Measurements from ENCODE around the gene GAMT. TPM values are rescaled to one million over a fixed set of nuclear protein-coding genes. Genes with fewer than 3 reads are reported as not detected.
A peak's percentile ranks its signal among the peaks of the same experiment; 100 is the strongest.

Gene GAMT
- total and polyA plus RNA-seq, 2 experiments from 2014 or later = 21.5 to 36.9 TPM

GRCh38 chr19:1435378-1435989, 34.1 kb upstream of the GAMT start (continued):
- TF ChIP-seq, protein P1, sequence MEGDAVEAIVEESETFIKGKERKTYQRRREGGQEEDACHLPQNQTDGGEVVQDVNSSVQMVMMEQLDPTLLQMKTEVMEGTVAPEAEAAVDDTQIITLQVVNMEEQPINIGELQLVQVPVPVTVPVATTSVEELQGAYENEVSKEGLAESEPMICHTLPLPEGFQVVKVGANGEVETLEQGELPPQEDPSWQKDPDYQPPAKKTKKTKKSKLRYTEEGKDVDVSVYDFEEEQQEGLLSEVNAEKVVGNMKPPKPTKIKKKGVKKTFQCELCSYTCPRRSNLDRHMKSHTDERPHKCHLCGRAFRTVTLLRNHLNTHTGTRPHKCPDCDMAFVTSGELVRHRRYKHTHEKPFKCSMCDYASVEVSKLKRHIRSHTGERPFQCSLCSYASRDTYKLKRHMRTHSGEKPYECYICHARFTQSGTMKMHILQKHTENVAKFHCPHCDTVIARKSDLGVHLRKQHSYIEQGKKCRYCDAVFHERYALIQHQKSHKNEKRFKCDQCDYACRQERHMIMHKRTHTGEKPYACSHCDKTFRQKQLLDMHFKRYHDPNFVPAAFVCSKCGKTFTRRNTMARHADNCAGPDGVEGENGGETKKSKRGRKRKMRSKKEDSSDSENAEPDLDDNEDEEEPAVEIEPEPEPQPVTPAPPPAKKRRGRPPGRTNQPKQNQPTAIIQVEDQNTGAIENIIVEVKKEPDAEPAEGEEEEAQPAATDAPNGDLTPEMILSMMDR (conservative IDR thresholded peaks at IDR 0.05; ENCODE audit: low read depth in 2 of 2) = no peak

DNA sequence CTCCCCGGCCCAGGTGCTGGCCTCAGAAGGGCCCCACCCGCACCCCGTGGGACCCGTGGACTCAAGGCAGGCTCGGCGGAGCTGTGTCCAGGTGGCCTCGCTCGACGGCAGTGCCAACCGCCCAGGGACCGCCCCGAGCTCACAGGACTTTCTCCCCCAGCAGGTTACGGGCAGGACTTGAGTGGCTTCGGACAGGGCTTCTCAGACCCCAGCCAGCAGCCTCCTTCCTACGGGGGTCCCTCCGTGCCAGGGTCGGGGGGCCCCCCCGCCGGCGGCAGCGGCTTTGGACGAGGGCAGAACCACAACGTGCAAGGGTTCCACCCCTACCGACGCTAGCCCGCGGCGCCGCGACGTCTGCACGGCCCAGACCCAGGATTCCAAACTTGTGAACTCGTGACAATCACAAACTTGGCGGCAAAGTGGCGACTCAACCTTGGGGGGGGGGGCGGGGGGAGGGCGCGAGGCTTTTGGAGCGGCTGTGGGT, 33.3 kb upstream of the GAMT start:
- Mint-ChIP-seq H3K4me3 (no peak overlapping the region), H3K9me3 (no peaks in the 10 kb centered on the region; the same call in 2 of the 3 replicates), H3K27me3 (ENCODE audit: insufficient read depth, low read depth, poor library complexity) (peaks cover 26% of the 10 kb centered on the region), H3K4me1 (peaks cover 3% of the 10 kb centered on the region; the same call in 2 of the 3 replicates), H3K36me3 (ENCODE audit: low read depth) (peaks cover 51% of the 10 kb centered on the region), H3K27ac (no peak overlapping the region)
- ATAC-seq (no peak), DNase-seq (ENCODE audit: low spot score) (no peak)
- Histone ChIP-seq H3K4me1 (ENCODE audit: insufficient read depth) (peaks cover 4% of the 10 kb centered on the region; the same call in 1 of the 2 replicates), H3K27ac (ENCODE audit: low read depth) (peak overlapping the region; percentile 50; the same call in 1 of the 2 replicates), H3K27me3 (ENCODE audit: insufficient read depth) (no peaks in the 10 kb centered on the region), H2AFZ (no peak overlapping the region), H4K20me1 (replicated peaks; ENCODE audit: insufficient read depth) (peaks cover 16% of the 10 kb centered on the region), H3K79me2 (replicated peaks; ENCODE audit: insufficient read depth) (peaks cover 19% of the 10 kb centered on the region), H3K4me3 (no peak overlapping the region), H3K36me3 (ENCODE audit: insufficient read depth) (0 out of 2 replicates have a peak, but pooled peaks cover 10% of the 10 kb centered on the region), H3K9me2 (ENCODE audit: insufficient read depth) (no peaks in the 10 kb centered on the region), H3F3A (replicated peaks; ENCODE audit: low read depth) (peaks cover 43% of the 10 kb centered on the region), H3K4me2 (no peak overlapping the region)
- TF ChIP-seq REST (IDR thresholded peaks at IDR 0.05; ENCODE audit: unreplicated experiment) (no peak), STAT1 (IDR thresholded peaks at IDR 0.05; ENCODE audit: unreplicated experiment) (no peak), ZNF114 (CRISPR knock-in tag; IDR thresholded peaks at IDR 0.05) (no peak), ZNF462 (CRISPR knock-in tag; IDR thresholded peaks at IDR 0.05) (no peak), JUNB (IDR thresholded peaks at IDR 0.05; ENCODE audit: unreplicated experiment) (no peak), EZH2 (IDR thresholded peaks at IDR 0.05; ENCODE audit: low read depth, unreplicated experiment) (no peak), CREB1 (CRISPR knock-in tag; IDR thresholded peaks at IDR 0.05; ENCODE audit: low read depth) (no peak), EZH2phosphoT487 (IDR thresholded peaks at IDR 0.05; ENCODE audit: unreplicated experiment) (no peak), NANOG (IDR thresholded peaks at IDR 0.05; ENCODE audit: borderline replicate concordance) (no peak)
- TF ChIP-seq, protein P1 (conservative IDR thresholded peaks at IDR 0.05; ENCODE audit: low read depth in 2 of 2) = no peak

Data from GM23338 (cell line).